HG03565 (cell line): ENCODE data around the gene RNH1.
A peak's percentile ranks its signal among the peaks of the same experiment; 100 is the strongest.

ENCODE experiments used
- ATAC-seq: cut with Tn5 transposase; IDR thresholded peaks from one replicate; pipeline ENCODE4 v1.9.1; 2021; ENCODE audit warnings: mild to moderate bottlenecking, moderate library complexity; ENCODE audit not compliant: unreplicated experiment

The RNH1 gene

DNA sequence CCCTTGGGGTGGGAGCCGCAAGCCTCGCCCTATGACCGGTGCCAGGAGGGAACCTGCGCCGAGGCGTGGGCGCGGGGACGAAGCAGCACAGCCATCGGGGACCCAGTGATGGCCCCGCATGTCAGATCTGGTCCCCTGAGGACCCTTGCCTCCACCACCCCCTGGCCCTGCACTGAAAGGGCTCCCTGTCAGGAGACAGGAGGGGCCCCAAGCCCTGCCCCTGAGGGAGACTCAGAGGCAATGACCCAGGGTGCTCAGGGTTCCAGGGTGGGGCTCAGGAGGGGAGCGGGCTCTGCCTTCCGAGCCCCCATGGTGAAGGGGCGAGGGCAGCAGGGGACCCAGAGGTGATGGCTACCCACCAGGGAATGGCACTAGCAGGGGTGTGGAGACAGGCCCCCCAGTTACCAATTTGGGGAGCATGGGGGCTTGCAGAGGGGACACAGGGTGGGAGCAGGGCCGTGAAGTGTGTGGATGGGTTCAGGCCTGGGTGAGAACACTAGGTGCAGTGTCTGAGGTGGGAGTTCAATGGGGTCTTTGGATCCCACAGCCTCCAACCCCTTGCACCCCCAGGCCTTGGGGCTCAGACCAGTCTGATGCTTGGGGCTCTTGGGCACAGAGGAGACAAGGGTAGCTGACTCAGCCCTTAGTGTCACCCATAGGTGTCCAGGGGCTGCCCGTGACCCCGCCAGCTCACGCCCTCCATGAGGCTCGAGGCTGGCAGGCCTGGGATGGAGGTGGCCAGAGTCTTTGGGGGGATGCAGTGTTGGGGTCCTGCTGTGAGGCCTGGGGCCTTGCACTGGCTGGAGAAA lies 30.8 kb upstream of the RNH1 start:
- ATAC-seq: no peak

- peak; percentile 47 for ATAC-seq
These were observed 30.0 kb upstream of the RNH1 start, which contains the start of gene LRRC56 for GRCh38 chr11:536841-537621. Gene LRRC56, plus strand, starts transcription at chr11:537527. Its CDS starts 3,158 bp downstream, at chr11:540685.

DNA sequence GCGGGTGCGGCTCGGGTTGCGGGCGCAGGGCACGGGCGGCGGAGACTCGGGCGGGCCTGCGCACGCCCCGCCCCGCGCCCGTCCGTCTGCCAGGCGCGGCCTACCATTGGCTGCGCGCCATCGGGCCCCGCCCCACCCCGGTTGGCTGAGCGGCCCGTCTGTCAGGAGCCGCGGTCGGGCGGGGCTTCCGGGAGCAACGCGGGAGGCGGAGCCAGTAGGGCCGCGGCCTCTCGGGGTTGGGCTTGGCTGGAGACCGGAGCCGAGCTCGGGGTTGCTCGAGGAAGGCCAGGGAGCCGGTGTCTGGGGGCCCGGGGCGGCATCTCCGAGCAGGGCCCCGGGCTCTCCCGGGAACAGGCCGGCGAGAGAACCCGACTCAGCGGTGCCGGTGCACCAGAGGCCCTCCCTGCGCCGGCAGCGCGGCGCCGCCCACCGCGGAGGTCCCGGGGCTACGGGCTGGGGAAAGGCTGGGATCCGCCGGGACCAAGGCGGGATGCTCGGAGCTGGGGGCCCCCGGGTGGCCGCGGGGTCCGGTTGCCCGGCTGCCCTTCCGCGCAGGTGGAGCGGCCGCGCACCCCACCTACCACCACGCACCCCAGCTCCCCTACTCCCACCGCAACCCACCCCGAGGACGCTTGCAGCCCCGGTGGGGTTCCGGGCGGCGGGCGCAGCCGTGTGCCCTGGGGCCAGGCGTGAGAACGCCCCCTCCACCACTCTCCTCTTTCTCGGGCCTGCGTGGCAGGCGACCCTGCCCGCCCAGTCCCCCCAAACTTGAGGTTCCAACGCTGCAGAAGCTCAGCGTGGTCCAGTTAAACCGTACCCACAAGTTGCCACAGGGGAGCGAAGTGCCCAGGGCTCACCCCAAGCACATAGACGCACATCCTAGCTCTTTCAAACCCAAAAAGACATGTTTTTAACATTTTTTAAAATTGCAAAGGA lies 28.7 kb upstream of the RNH1 start, which contains the start of gene HRAS:
HRAS (minus strand) TSS at position 58 of the 936 bp plus-strand sequence.
- ATAC-seq: peak; percentile 61

DNA sequence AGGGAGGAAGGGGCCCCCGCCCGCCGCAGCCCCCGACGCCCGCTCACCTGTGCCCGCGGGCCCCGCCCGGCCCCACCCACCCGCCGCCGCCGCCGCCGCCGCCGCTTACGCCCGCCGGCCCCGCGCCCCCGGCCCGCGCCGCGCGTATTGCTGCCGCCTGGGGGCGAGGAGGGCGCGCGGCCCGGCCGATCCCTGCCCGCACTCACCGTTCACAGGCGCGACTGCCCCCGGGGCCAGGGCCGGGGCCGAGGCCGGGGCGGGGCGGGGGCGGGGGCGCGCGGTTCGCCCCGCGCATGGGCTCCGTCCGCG lies 28.1 kb upstream of the RNH1 start:
- no peak for ATAC-seq

- no peak for ATAC-seq
These were observed 27.6 kb upstream of the RNH1 start for GRCh38 chr11:534396-535209.

GRCh38 chr11:533586-534395 lies 26.7 kb upstream of the RNH1 start:
- ATAC-seq: no peak

DNA sequence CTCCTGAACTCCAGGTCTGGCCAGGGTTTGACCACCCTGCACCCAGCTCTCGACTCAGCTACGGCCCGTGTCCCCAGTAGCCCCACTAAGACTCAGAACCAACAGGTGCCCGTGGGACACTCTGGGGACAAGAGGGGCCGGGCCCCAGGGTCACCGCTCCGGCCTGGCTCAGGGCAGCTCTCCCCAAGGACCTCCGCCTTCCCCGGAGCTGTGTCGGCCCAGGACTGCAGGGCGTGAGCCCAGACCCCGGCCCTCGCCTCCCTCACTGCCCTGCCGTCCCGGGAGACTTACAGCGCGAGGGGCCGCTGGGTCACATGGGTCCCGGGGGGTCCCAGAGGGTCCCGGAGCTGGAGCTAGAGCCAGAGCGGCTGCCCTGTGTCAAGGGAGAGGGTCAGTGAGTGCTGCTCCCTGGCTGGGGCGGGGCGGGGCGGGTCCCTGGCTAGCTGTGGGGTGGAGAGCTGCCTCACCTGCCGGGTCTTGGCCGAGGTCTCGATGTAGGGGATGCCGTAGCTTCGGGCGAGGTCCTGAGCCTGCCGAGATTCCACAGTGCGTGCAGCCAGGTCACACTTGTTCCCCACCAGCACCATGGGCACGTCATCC lies 26.0 kb upstream of the RNH1 start:
- ATAC-seq: no peak

- no peak for ATAC-seq
These were observed 25.5 kb upstream of the RNH1 start for GRCh38 chr11:532527-532985.

GRCh38 chr11:531919-532526 lies 25.0 kb upstream of the RNH1 start:
- no peak for ATAC-seq

- no peak for ATAC-seq
These were observed 24.2 kb upstream of the RNH1 start for GRCh38 chr11:530960-531831.

GRCh38 chr11:529728-530411 lies 22.8 kb upstream of the RNH1 start:
- ATAC-seq: no peak

- ATAC-seq: no peak
These were observed 22.0 kb upstream of the RNH1 start for GRCh38 chr11:528815-529727.

DNA sequence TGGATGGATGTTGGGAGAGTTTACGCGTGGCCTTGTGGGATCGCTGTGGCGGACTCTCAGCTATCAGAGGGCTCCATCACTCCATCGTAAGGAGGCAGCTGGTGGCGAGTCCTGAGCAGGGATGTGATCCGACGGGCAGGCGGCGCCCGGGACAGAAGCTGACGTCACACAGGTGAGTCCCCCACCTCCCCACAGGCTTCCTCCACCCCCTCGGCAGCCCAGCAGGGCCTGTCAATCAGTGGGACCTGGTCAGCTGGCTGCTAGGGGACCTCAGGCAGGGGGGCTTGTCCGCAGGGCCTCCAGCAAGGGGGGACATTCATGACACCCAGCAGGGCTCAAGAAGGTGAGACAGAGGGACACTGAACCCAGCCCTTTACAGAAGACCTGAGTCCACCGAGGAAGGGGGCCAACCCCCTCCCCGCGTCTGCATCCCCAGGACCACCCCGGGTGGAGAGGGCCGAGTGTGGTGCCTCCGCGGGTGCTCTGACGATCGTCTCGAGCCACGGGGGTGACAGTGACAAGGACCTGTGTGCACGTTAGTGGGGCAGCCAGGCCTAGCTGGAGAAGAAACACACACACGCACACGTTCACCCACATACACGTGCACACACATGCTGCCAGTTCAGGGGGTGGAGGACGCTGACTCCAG lies 21.2 kb upstream of the RNH1 start:
- ATAC-seq: no peak

GRCh38 chr11:526192-526591 lies 19.1 kb upstream of the RNH1 start:
- no peak for ATAC-seq

GRCh38 chr11:521177-521688 lies 14.2 kb upstream of the RNH1 start:
- no peak for ATAC-seq
